HEK293 (cell line): ENCODE results near the gene SETD9.
A peak's percentile ranks its signal among the peaks of the same experiment; 100 is the strongest.

Experiments
- ATF2 ChIP-seq: fragments of 450-650 bp; formaldehyde crosslinking; IDR thresholded peaks from 2 replicates; pipeline ENCODE4 v1.5.1; 2016; ENCODE audit warnings: missing biosample characterization, missing genetic modification characterization, low read depth
- HOXA7 ChIP-seq: sonication (generic); formaldehyde crosslinking; IDR thresholded peaks from 2 replicates; pipeline ENCODE4 v1.8.1; 2022; ENCODE audit warnings: missing genetic modification reagents, borderline replicate concordance
- REST ChIP-seq: fragments of 450-650 bp; formaldehyde crosslinking; IDR thresholded peaks from 2 replicates; pipeline ENCODE4 v1.5.1; 2016; ENCODE audit warnings: missing biosample characterization, missing genetic modification characterization
- TCF7L2 ChIP-seq: IDR thresholded peaks from 2 replicates; pipeline ENCODE4 v1.6.1; 2011; ENCODE audit warnings: low read depth, mild to moderate bottlenecking, inconsistent platforms, low read length, moderate library complexity, borderline replicate concordance
- ZBTB7A ChIP-seq: fragments of 450-650 bp; formaldehyde crosslinking; IDR thresholded peaks from 2 replicates; pipeline ENCODE4 v1.5.1; 2016; ENCODE audit warnings: low read depth, missing biosample characterization, missing genetic modification characterization
- ZNF274 ChIP-seq, 2 experiments: fragments of 200-500 bp in 1 of 2; fragments of 450-650 bp in 1 of 2; sonication (Bioruptor generic) in 1 of 2; formaldehyde crosslinking in 1 of 2; IDR thresholded peaks; 2 replicates each; pipeline versions ENCODE4 v1.5.1 to v1.6.1; 2014 to 2016; ENCODE audit warnings: borderline replicate concordance in 1 of 2, inconsistent platforms in 1 of 2, low read length in 1 of 2, missing biosample characterization in 1 of 2, missing genetic modification characterization in 1 of 2
- ZNF558 ChIP-seq: fragments of 450-650 bp; formaldehyde crosslinking; IDR thresholded peaks from 2 replicates; pipeline ENCODE4 v1.5.1; 2016; ENCODE audit warnings: missing biosample characterization, missing genetic modification characterization
- TF ChIP-seq, protein P1 (sequence below): fragments of 450-650 bp; formaldehyde crosslinking; IDR thresholded peaks from 2 replicates; pipeline ENCODE4 v1.5.1; 2016; ENCODE audit warnings: missing biosample characterization, missing genetic modification characterization

- TF ChIP-seq ZNF274 (IDR thresholded peaks at IDR 0.05; ENCODE audit: low read length) (no peak), ZNF274 (tag by site-specific recombination; IDR thresholded peaks at IDR 0.05; ENCODE audit: borderline replicate concordance) (no peak), ZBTB7A (no peak), ZNF558 (tag by site-specific recombination) (no peak), ATF2 (tag by site-specific recombination) (peak; percentile 45; the same call in 1 of the 2 replicates), HOXA7 (CRISPR knock-in tag) (no peak), TCF7L2 (no peak), REST (tag by site-specific recombination) (no peak)
- TF ChIP-seq, protein P1, sequence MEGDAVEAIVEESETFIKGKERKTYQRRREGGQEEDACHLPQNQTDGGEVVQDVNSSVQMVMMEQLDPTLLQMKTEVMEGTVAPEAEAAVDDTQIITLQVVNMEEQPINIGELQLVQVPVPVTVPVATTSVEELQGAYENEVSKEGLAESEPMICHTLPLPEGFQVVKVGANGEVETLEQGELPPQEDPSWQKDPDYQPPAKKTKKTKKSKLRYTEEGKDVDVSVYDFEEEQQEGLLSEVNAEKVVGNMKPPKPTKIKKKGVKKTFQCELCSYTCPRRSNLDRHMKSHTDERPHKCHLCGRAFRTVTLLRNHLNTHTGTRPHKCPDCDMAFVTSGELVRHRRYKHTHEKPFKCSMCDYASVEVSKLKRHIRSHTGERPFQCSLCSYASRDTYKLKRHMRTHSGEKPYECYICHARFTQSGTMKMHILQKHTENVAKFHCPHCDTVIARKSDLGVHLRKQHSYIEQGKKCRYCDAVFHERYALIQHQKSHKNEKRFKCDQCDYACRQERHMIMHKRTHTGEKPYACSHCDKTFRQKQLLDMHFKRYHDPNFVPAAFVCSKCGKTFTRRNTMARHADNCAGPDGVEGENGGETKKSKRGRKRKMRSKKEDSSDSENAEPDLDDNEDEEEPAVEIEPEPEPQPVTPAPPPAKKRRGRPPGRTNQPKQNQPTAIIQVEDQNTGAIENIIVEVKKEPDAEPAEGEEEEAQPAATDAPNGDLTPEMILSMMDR (tag by site-specific recombination) = no peak
These were observed 992 bp downstream of the SETD9 start for GRCh38 chr5:56910210-56910965.
